Trophoblast cell (in vitro differentiated cells and primary cell): ENCODE measurements around the gene FGGY.

ENCODE experiments used
- DNase-seq, 2 donors: peaks; one replicate each; pipeline ENCODE4 v3.0.0-alpha.2; 2016
- H2AFZ ChIP-seq: 2 replicates; pipeline ENCODE4 v1.6.1; 2013; ENCODE audit warnings: low read length, moderate library complexity, mild to moderate bottlenecking; ENCODE audit not compliant: insufficient read depth, poor library complexity
- H2AK5ac ChIP-seq: 2 replicates; pipeline ENCODE4 v1.6.1; 2013; ENCODE audit warnings: mild to moderate bottlenecking, low read length
- H2BK120ac ChIP-seq: 2 replicates; pipeline ENCODE4 v1.6.1; 2013; ENCODE audit warnings: low read length, mild to moderate bottlenecking, moderate library complexity; ENCODE audit not compliant: insufficient read depth, poor library complexity
- H2BK12ac ChIP-seq: 2 replicates; pipeline ENCODE4 v1.6.1; 2013; ENCODE audit warnings: mild to moderate bottlenecking, low read length, moderate library complexity
- H2BK5ac ChIP-seq: 2 replicates; pipeline ENCODE4 v1.6.1; 2013; ENCODE audit warnings: low read length, low read depth, moderate library complexity, mild to moderate bottlenecking; ENCODE audit not compliant: poor library complexity
- H3K14ac ChIP-seq: 2 replicates; pipeline ENCODE4 v1.6.1; 2013; ENCODE audit warnings: mild to moderate bottlenecking, low read length
- H3K18ac ChIP-seq: 2 replicates; pipeline ENCODE4 v1.6.1; 2013; ENCODE audit warnings: mild to moderate bottlenecking, low read length
- H3K23ac ChIP-seq: 2 replicates; pipeline ENCODE4 v1.6.1; 2013; ENCODE audit warnings: low read length
- H3K27ac ChIP-seq: 2 replicates; pipeline ENCODE4 v1.5.1; 2013; ENCODE audit warnings: low read depth, mild to moderate bottlenecking, inconsistent platforms, low read length, moderate library complexity
- H3K27me3 ChIP-seq: 2 replicates; pipeline ENCODE4 v1.6.1; 2013; ENCODE audit warnings: inconsistent platforms, mild to moderate bottlenecking, low read length, moderate library complexity; ENCODE audit not compliant: insufficient read depth
- H3K36me3 ChIP-seq, 2 experiments: 1 replicate in 1 of 2; 2 replicates in 1 of 2; pipeline ENCODE4 v1.6.1; 2013; ENCODE audit warnings: low read length in 2 of 2, mild to moderate bottlenecking in 2 of 2, moderate library complexity in 1 of 2; ENCODE audit not compliant: insufficient read depth in 2 of 2, control insufficient read depth in 1 of 2
- H3K4ac ChIP-seq: 2 replicates; pipeline ENCODE4 v1.6.1; 2013; ENCODE audit warnings: low read depth, mild to moderate bottlenecking, low read length, moderate library complexity
- H3K4me1 ChIP-seq, 2 experiments: 1 replicate in 1 of 2; 2 replicates in 1 of 2; pipeline ENCODE4 v1.6.1; 2013; ENCODE audit warnings: low read length in 2 of 2, mild to moderate bottlenecking in 2 of 2, moderate library complexity in 1 of 2; ENCODE audit not compliant: insufficient read depth in 2 of 2, control insufficient read depth in 1 of 2
- H3K4me2 ChIP-seq: 2 replicates; pipeline ENCODE4 v1.6.1; 2013; ENCODE audit warnings: inconsistent platforms, mild to moderate bottlenecking, low read length, moderate library complexity
- H3K4me3 ChIP-seq: 2 replicates; pipeline ENCODE4 v1.5.1; 2013; ENCODE audit warnings: mild to moderate bottlenecking, low read depth, low read length, inconsistent platforms
- H3K79me1 ChIP-seq: one replicate; pipeline ENCODE4 v1.6.1; 2013; ENCODE audit warnings: low read length
- H3K79me2 ChIP-seq: 2 replicates; pipeline ENCODE4 v1.6.1; 2013; ENCODE audit warnings: low read length, mild to moderate bottlenecking; ENCODE audit not compliant: control insufficient read depth, insufficient read depth, poor library complexity
- H3K9ac ChIP-seq: 2 replicates; pipeline ENCODE4 v1.6.1; 2013; ENCODE audit warnings: mild to moderate bottlenecking, low read length
- H3K9me3 ChIP-seq: 2 replicates; pipeline ENCODE4 v1.6.1; 2013; ENCODE audit warnings: low read depth, mild to moderate bottlenecking, control low read depth, inconsistent platforms, low read length; ENCODE audit not compliant: insufficient read depth
- H4K12ac ChIP-seq: 2 replicates; pipeline ENCODE4 v1.6.1; 2013; ENCODE audit warnings: low read depth, mild to moderate bottlenecking, low read length, moderate library complexity
- H4K8ac ChIP-seq: 2 replicates; pipeline ENCODE4 v1.6.1; 2013; ENCODE audit warnings: low read depth, mild to moderate bottlenecking, low read length, moderate library complexity
- H4K91ac ChIP-seq: one replicate; pipeline ENCODE4 v1.6.1; 2013; ENCODE audit warnings: low read depth, mild to moderate bottlenecking, low read length, moderate library complexity
- WGBS: extraction: QIAGEN DNeasy Blood & Tissue Kit; methylation state at CpG from one replicate; pipeline ENCODE4 v1.1.7; 2013; ENCODE audit warnings: missing lambda C conversion rate; ENCODE audit not compliant: insufficient read length, insufficient coverage; ENCODE audit errors: extremely low coverage; 5-methylcytosine and 5-hydroxymethylcytosine counted together

FGGY gene

GRCh38 chr1:59705466-59706302 lies 408.8 kb downstream of the FGGY start:
- Histone ChIP-seq H2AK5ac (no peak overlapping the region), H3K4me2 (no peak overlapping the region), H3K79me1 (peaks cover 4% of the 10 kb centered on the region), H2BK12ac (peak overlapping the region; percentile 89), H3K27me3 (no peaks in the 10 kb centered on the region), H3K36me3 (peaks cover 0 to 2% of the 10 kb centered on the region in 2 experiments), H3K4ac (no peak overlapping the region), H4K8ac (no peak overlapping the region), H3K9ac (no peak overlapping the region), H2BK5ac (no peak overlapping the region), H3K23ac (no peak overlapping the region), H3K27ac (no peak overlapping the region), H3K79me2 (no peaks in the 10 kb centered on the region), H4K91ac (no peak overlapping the region), H3K9me3 (peaks cover 3% of the 10 kb centered on the region), H2BK120ac (no peak overlapping the region), H3K4me1 (peaks cover 3 to 11% of the 10 kb centered on the region in 2 experiments), H4K12ac (no peak overlapping the region), H3K18ac (no peak overlapping the region), H3K14ac (no peak overlapping the region), H2AFZ (no peak overlapping the region), H3K4me3 (no peak overlapping the region)
- WGBS = no CpG with 5 or more reads among the region's 5 CpGs
- no peak for DNase-seq

DNA sequence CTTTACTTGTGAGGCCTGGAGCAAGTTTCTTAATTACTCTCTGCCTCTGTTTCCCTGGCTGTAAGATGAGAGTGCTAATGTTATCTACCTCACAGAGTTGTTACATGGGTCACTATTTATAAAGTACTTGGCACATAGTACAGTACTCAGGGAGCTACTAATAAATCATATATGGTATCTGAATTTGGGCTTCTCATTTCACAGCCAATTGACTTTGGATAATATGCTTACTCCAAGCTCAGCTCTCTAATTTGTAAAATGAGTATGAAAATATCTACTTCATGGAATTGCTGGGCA lies 409.4 kb downstream of the FGGY start:
- no peak overlapping the region for H4K91ac ChIP-seq
- no peak overlapping the region for H2AFZ ChIP-seq
- no peak overlapping the region for H3K23ac ChIP-seq
- no peaks in the 10 kb centered on the region for H3K79me2 ChIP-seq
- H3K9me3 ChIP-seq = peaks cover 3% of the 10 kb centered on the region
- H3K4me3 ChIP-seq = no peak overlapping the region
- H3K4me2 ChIP-seq = no peak overlapping the region
- H3K36me3 ChIP-seq = peaks cover 0 to 2% of the 10 kb centered on the region in 2 experiments
- H3K4me1 ChIP-seq = peaks cover 3 to 11% of the 10 kb centered on the region in 2 experiments
- no peak overlapping the region for H2BK120ac ChIP-seq
- no peak overlapping the region for H3K14ac ChIP-seq
- no peak overlapping the region for H3K9ac ChIP-seq
- H4K12ac ChIP-seq = no peak overlapping the region
- peaks cover 4% of the 10 kb centered on the region for H3K79me1 ChIP-seq
- no peak overlapping the region for H3K4ac ChIP-seq
- H2BK12ac ChIP-seq = peak overlapping the region; percentile 89
- no peak overlapping the region for H3K18ac ChIP-seq
- no peak overlapping the region for H3K27ac ChIP-seq
- no peak for DNase-seq
- H2BK5ac ChIP-seq = no peak overlapping the region
- H2AK5ac ChIP-seq = no peak overlapping the region
- H4K8ac ChIP-seq = no peak overlapping the region
- no peaks in the 10 kb centered on the region for H3K27me3 ChIP-seq

DNA sequence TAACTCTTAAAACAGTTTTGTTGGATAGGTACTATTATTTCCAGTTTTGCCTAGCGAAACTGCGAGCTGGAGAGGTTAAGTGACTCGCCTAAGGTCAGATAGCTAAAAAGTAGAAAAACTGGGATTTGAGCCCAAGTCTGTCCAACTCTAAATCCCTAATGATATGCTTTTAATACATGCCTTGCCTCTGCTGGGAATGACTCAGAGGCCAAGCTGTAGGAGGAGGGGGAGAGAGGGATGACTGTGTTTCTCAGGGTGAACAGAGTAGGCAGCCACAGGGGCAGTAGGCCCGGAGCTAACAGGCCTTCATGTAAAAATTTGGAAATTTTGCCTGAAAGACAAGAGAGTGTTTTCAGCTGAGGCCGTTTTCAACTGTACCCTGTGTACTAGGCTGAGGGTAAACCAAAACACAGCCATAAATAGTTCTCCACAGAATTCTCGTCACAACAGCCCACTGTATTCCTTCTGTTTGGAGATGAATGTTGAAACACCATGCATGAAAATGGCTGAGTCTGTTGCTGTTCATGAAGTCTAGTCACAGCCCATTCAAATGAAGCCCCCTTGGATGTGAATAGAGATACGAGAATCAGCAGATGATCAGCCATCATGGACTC lies 410.4 kb downstream of the FGGY start:
- Histone ChIP-seq H2BK12ac (peak overlapping the region; percentile 9), H3K14ac (no peak overlapping the region), H3K23ac (no peak overlapping the region), H3K4ac (no peak overlapping the region), H3K79me1 (peaks cover 4% of the 10 kb centered on the region), H3K4me3 (no peak overlapping the region), H2BK5ac (no peak overlapping the region), H3K4me1 (peaks cover 3 to 11% of the 10 kb centered on the region in 2 experiments), H3K27ac (peak overlapping the region; percentile 6), H3K18ac (no peak overlapping the region), H4K8ac (no peak overlapping the region), H3K4me2 (no peak overlapping the region), H3K27me3 (no peaks in the 10 kb centered on the region), H4K12ac (no peak overlapping the region), H2AFZ (no peak overlapping the region), H3K79me2 (no peaks in the 10 kb centered on the region), H3K9me3 (peaks cover 3% of the 10 kb centered on the region), H3K9ac (no peak overlapping the region), H4K91ac (no peak overlapping the region), H2AK5ac (no peak overlapping the region), H2BK120ac (no peak overlapping the region), H3K36me3 (peaks cover 0 to 2% of the 10 kb centered on the region in 2 experiments)
- WGBS = no CpG with 5 or more reads among the region's 7 CpGs
- DNase-seq = no peak

- H3K23ac ChIP-seq = no peak overlapping the region
- H4K8ac ChIP-seq = no peak overlapping the region
- H4K91ac ChIP-seq = no peak overlapping the region
- no peak overlapping the region for H2BK120ac ChIP-seq
- H3K27me3 ChIP-seq = no peaks in the 10 kb centered on the region
- H2BK12ac ChIP-seq = no peak overlapping the region
- no peaks in the 10 kb centered on the region for H3K79me2 ChIP-seq
- H3K14ac ChIP-seq = no peak overlapping the region
- H3K4ac ChIP-seq = no peak overlapping the region
- H3K18ac ChIP-seq = no peak overlapping the region
- peaks cover 3% of the 10 kb centered on the region for H3K9me3 ChIP-seq
- DNase-seq = no peak
- H3K4me3 ChIP-seq = no peak overlapping the region
- H3K36me3 ChIP-seq = peaks cover 0 to 2% of the 10 kb centered on the region in 2 experiments
- H2AFZ ChIP-seq = no peak overlapping the region
- peaks cover 1% of the 10 kb centered on the region for H3K79me1 ChIP-seq
- no peak overlapping the region for H2AK5ac ChIP-seq
- no CpG with 5 or more reads among the region's 3 CpGs for WGBS
- H3K9ac ChIP-seq = no peak overlapping the region
- H4K12ac ChIP-seq = no peak overlapping the region
- no peak overlapping the region for H3K4me2 ChIP-seq
- peaks cover 3 to 11% of the 10 kb centered on the region in 2 experiments for H3K4me1 ChIP-seq
- no peak overlapping the region for H2BK5ac ChIP-seq
- no peak overlapping the region for H3K27ac ChIP-seq
These were observed 412.4 kb downstream of the FGGY start for GRCh38 chr1:59709333-59709732.
